Brain pericyte (primary cell): Measurements from ENCODE around the gene DMXL1.

Experiments
- DNase-seq: peaks from one replicate; pipeline ENCODE4 v3.0.0-alpha.2; 2012; ENCODE audit warnings: low read depth, low spot score

DMXL1 gene

GRCh38 chr5:119290607-119291006, 219.7 kb downstream of the DMXL1 start:
- DNase-seq: no peak

DNA sequence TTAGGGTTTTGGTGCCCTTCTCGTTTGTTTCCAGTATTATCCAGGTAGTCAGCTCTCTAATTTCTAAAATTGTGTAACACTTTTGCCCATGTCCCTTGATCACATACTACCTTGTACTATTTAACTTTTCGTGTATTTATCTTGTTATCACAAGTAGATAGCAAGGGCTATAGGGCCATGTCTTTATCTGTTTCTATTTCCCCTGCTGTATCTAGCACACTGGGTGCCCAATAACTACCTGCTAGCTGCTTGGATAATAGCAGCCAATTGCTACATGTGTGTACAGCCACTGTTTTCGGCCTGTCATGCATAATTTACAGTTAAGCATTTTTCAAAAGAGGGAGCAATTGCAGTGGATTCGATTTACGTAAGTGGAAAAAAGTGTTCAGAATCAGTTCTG, 220.2 kb downstream of the DMXL1 start:
- DNase-seq: no peak

GRCh38 chr5:119291877-119292276, 221.0 kb downstream of the DMXL1 start:
- no peak for DNase-seq

- no peak for DNase-seq
These were observed 222.0 kb downstream of the DMXL1 start for GRCh38 chr5:119292701-119293515.

DNA sequence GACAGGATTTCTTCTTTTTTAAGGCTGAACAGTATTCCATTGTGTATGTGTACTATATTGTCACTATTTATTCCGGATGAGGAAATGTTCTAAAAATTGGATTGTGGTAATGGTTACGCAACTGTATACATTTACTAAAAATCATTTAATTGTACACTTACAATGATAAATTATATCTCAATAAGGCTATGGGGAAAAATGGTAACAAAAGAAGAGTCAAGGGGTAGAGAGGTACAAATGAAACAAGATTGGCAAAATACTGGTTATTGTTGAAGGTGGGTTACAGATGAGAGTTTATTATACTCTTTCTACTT, 222.6 kb downstream of the DMXL1 start:
- no peak for DNase-seq
